Femur (tissue), 1 donor: ENCODE measurements around the gene CEP112.

Experiments
- DNase-seq: peaks from one replicate; pipeline ENCODE4 v3.0.0-alpha.2; 2017

The CEP112 gene

DNA sequence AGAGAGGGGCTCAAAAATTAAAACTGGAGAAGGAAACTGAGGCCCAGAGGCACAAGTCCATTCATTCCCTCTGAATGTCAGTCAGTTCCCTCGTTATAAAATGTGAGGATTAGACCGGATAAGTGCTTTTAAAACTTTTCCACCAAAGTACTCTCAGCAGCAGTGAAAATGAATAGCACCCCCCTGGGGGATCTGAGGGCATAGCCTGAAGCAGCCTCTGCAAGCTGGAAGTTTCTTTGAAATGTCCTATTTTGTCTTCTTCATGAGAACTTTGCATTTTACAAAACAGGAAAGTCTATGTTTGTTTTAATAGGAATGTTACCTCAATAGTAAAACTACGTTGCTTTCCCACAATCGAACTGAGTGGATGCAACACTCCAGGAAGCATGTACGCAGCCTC lies 273.0 kb downstream of the CEP112 start:
- DNase-seq: no peak

- no peak for DNase-seq
Measured at GRCh38 chr17:65918500-65918899, 273.4 kb downstream of the CEP112 start.

GRCh38 chr17:65917560-65917959 lies 274.4 kb downstream of the CEP112 start:
- DNase-seq: no peak

DNA sequence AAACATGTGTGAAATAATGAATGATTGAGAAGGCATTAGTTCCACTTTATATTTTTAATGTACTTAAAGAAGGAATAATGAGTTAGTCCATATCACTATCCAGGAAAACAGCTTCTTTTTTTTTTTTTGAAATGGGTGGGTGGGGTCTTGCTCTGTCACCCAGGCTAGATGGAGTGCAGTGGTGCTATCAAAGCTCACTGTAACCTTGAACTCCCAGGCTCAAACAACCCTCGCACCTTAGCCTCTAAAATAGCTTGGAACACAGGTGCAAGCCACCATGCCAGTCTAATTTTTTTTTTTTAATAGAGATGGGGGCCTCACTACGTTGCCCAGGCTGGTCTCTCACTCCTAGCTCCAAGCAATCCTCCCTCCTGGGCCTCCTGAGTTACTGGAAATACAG lies 275.5 kb downstream of the CEP112 start:
- no peak for DNase-seq

GRCh38 chr17:65914784-65915342 lies 277.1 kb downstream of the CEP112 start:
- no peak for DNase-seq

- DNase-seq: no peak
Measured at GRCh38 chr17:65913326-65913850, 278.5 kb downstream of the CEP112 start.

DNA sequence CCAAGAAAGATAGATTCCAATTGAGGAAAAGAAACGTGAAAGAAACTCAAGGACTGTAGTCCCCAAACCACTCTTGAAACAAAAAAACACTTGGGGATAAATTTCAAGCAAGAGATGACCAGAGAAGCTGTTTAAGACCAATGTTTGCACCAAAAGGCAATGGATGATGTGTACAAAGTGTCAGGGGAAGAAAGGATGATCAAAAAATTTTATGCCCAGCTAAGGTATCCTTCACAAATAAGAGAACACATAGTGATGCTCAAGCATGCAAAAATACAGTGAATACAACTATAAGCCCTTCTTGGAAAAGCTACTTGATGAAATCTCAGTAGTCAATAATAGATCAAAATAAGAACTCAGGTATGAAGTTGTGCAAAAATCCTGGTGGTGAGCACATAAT lies 281.1 kb downstream of the CEP112 start:
- no peak for DNase-seq

DNA sequence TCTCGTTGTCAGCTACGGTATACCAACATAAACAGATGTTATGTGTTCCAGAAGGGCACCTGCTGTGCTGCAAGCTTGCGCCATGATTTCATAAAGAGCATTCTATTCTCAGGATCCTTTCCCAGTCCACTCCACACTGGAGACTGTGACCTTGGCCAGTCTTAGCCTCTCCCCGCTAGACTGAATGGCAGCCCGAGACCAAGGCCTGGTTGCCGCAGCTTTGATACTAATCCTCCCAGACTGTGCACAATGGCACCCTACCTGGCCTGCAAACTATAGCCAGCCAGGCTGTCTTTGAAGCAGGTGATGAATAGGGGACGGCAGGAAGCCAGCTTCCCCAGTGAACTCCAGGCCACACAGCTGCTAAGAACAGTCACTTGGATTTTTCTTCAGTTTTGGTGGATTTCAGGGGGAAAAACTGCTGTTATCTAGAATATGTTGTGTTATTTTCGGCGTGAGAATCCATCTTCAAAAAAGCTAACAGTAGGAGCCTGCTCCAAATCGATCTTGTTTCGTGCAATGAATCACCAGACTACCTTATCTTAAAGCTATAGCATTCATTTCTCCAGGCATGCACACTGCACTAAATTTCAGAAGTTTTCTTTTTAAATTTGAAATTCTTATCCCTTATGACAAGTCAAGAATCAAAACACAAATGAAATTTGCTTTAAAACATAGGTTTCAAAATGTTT lies 289.0 kb downstream of the CEP112 start:
- DNase-seq: no peak

GRCh38 chr17:65902155-65902554 lies 289.8 kb downstream of the CEP112 start:
- DNase-seq: no peak

DNA sequence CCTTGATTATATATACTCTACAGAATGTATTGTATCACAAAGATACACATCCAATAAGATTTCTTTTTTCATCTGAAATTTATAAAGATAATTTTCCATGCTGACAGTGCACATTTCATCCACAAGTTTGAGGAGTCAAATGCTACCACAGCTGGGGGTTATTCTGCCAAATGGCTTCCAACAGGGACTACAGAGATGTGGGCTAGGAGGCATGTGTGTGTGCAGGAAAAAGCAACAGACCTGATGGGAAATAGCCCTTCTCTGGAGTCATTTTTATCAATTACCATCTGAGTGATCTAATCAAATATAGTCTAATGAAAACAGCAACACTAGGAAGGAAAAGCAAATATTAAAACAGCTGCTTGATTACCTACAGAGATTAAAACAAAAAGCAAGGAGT lies 290.5 kb downstream of the CEP112 start:
- no peak for DNase-seq

DNA sequence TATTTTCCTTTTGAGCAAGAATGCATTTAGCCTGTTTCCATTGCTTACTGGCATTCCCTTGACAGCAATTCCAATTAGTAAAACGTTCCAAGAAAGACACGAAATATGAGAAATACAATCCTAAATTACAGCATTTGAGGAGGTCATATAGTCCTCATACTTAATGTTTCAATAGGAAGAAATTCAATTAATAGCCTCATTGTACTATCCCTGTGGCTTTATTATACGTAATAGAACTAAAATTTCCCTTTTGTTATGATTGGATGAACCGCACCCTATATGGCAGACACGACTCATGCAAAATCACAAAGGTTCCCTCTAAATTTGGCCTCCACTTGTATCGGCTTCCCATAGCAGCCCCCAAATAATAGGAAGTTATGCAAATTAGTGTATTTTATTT lies 291.7 kb downstream of the CEP112 start:
- no peak for DNase-seq

GRCh38 chr17:65898651-65899050 lies 293.3 kb downstream of the CEP112 start:
- no peak for DNase-seq

DNA sequence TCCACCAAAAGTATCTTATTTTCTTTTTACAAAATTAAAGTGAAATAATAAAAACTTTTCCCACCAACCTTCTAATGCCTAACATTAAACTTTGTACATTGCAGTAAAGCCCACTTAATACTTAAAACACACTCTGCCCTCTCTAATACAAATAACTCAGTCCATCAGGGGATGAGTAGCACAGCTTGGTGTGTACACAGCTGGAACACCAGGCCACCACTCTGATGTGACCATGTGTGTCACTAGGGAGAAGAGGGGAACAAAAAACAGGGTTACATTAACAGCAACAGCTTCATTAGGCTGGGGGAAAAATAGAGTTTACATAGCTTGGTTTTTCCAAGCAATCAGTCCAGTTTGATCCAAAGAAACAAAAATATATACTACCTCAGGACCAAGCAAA lies 295.0 kb downstream of the CEP112 start:
- DNase-seq: no peak

- DNase-seq: no peak
Measured at GRCh38 chr17:65895969-65896368, 296.0 kb downstream of the CEP112 start.

DNA sequence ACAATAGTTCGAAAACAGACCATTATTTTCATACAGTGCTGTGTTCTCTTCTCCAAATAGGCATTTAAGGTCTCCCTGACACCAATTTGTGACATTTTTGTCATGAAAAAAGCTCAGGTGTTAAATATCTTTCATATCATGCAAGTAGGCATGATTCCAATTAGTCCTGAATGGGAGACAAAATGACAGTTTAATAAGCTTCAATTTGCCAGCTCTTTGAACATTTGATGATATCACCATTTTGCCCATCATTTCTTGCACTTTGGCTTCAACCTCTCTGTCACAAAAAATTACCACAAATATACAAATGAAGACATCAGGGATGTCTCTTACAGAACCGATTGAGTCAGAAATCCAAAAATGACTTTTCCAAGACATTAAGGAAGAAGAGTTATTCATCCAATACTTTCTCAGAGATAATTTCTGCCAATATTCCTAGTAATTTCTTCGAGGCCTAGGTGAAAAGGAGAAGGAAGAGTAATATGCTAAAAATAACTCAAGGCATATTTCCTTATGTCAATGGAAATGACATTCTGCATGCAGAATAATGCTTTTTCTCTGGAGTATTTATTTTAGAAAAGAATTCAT lies 298.1 kb downstream of the CEP112 start:
- DNase-seq: no peak

GRCh38 chr17:65892912-65893377 lies 299.0 kb downstream of the CEP112 start:
- DNase-seq: no peak

GRCh38 chr17:65891231-65891735 lies 300.6 kb downstream of the CEP112 start:
- DNase-seq: no peak

GRCh38 chr17:65888649-65889048 lies 303.3 kb downstream of the CEP112 start:
- DNase-seq: no peak

- no peak for DNase-seq
Measured at GRCh38 chr17:65886315-65887245, 305.4 kb downstream of the CEP112 start.

DNA sequence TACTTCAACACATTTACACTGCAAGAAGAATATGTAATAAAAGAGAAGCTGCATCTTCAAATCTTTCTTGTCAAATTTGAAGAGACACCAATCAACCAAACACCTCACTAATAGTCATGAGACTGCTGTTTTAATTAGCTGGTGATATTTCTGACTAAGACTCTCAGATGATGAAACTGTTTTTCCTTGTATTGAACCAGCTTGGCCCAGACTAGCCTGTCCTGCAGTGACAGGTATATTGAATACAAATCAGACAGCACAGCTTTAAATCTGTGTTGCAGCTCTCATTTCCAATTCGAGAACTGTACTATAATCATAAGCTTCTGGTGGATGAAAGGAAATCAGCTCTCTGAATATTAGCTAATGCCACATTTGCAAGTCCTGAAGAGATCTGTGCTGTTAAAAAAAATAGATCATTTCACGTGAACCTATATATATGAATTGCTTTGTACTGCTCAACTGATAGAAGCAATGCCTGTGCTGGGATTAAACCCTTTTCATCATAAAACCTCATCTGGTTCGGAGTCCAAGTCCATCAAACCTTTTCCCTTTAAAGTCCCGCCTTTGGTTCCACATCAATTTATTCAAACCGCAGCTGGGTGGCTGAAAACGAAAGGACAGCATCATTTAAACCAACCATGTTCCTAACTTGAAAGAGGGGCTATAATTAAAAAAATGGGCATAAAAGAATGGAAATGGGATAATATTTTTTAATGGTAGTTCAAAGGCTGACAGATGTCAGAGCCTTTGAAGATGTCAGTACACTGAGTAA lies 306.2 kb downstream of the CEP112 start:
- DNase-seq: no peak

DNA sequence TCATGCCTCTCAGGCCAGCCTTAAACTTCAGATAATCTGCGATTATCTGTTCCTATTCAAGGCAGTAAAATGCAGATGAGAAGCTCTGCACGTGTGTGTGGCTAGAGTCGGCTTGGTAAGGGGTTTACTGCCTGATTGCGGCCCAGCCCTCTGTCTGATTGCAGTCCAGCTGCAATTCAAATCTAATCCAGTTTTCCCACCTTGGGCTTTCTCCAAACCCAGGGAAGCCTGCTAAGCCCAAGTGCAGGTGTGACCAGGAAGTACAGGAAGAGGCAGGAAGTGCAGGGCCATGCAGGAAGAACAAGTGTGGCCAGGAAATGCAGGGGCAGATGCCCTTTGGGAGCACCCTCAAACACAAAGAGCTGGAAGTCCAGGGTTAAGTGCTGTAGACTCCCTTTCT lies 314.9 kb downstream of the CEP112 start:
- DNase-seq: no peak

DNA sequence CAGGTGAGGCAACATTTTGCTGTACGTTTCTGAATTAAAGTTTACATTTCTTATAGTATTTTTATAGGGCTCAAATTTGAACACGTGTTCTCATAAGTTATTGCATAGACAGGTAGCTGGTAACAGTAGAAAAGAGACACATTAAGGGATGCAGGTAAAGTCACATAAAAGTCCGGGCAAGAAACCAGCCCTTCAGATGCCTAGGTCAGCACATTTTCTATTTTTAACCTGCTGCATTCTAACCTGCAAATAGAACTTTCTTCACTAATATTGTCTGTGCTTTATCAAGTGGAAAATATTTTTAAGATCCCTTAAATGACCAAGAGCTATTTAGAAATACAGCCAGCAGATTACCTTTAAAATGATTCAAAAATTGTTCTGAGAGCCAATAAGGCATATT lies 323.1 kb downstream of the CEP112 start:
- no peak for DNase-seq
